WTC11 (cell line): Measurements from ENCODE around the gene UBE2J1. TPM values are rescaled to one million over a fixed set of nuclear protein-coding genes. Genes with fewer than 3 reads are reported as not detected.
"Not testable (repeated sequence)": the region's sequence is repeated elsewhere in the genome, so short reads cannot be mapped to it uniquely, and the experiment has no call there.

Experiments
- ATAC-seq: fragments of 200-7000 bp; cut with Tn5 transposase; 2 replicates; pipeline ENCODE4 v1.10.0; 2021; ENCODE audit warnings: mild to moderate bottlenecking, moderate library complexity
- CTCF ChIA-PET: fragments of 300-600 bp; sonication (Branson Sonifier 250); formaldehyde crosslinking; loops from one replicate; lab custom pipeline; 2021; ENCODE audit warnings: antibody characterized with exemption; lab: Charles Lee
- POLR2A ChIA-PET: fragments of 350-600 bp; sonication (Branson Sonifier 250); formaldehyde crosslinking; loops from one replicate; lab custom pipeline; 2021; ENCODE audit warnings: antibody characterized with exemption; lab: Charles Lee
- DNase-seq: peaks from one replicate; pipeline ENCODE4 v3.0.0; 2021; ENCODE audit warnings: low spot score
- H3K27ac Mint-ChIP-seq: 2 replicates; pipeline ENCODE4 v1.8.0; 2021; ENCODE audit warnings: mixed read lengths
- H3K27me3 Mint-ChIP-seq: 2 replicates; pipeline ENCODE4 v1.8.0; 2021; ENCODE audit warnings: low read depth, mild to moderate bottlenecking, moderate library complexity, mixed read lengths
- H3K36me3 Mint-ChIP-seq: 2 replicates; pipeline ENCODE4 v1.8.0; 2021; ENCODE audit warnings: mixed read lengths
- H3K4me1 Mint-ChIP-seq: 2 replicates; pipeline ENCODE4 v1.8.0; 2022; ENCODE audit warnings: mixed read lengths
- H3K4me3 Mint-ChIP-seq: 2 replicates; pipeline ENCODE4 v1.8.0; 2021; ENCODE audit warnings: mild to moderate bottlenecking, moderate library complexity, mixed read lengths
- H3K9me3 Mint-ChIP-seq: 2 replicates; pipeline ENCODE4 v1.8.0; 2021; ENCODE audit warnings: mixed read lengths
- ARID4B ChIP-seq: sonication (generic); formaldehyde crosslinking; IDR thresholded peaks from 2 replicates; pipeline ENCODE4 v1.8.0; 2023; ENCODE audit warnings: missing genetic modification reagents, mild to moderate bottlenecking, borderline replicate concordance
- CREM ChIP-seq: sonication (generic); formaldehyde crosslinking; IDR thresholded peaks from 2 replicates; pipeline ENCODE4 v1.8.1; 2022; ENCODE audit warnings: mild to moderate bottlenecking, missing genetic modification reagents, moderate library complexity
- FOXK1 ChIP-seq: sonication (generic); formaldehyde crosslinking; IDR thresholded peaks from 2 replicates; pipeline ENCODE4 v1.8.0; 2022; ENCODE audit warnings: mild to moderate bottlenecking, moderate library complexity, missing genetic modification reagents
- GABPB1 ChIP-seq: sonication (generic); formaldehyde crosslinking; IDR thresholded peaks from 2 replicates; pipeline ENCODE4 v1.8.1; 2023; ENCODE audit warnings: mild to moderate bottlenecking, missing genetic modification reagents
- GRHL2 ChIP-seq: fragments of 250-450 bp; sonication (Bioruptor Pico); IDR thresholded peaks from 2 replicates; pipeline ENCODE4 v1.8.0; 2022; ENCODE audit warnings: mild to moderate bottlenecking, moderate library complexity; ENCODE audit not compliant: insufficient replicate concordance, severe bottlenecking
- JUN ChIP-seq: sonication (generic); formaldehyde crosslinking; IDR thresholded peaks from 2 replicates; pipeline ENCODE4 v1.8.0; 2023; ENCODE audit warnings: mild to moderate bottlenecking, missing genetic modification reagents
- MYBL2 ChIP-seq: sonication (generic); formaldehyde crosslinking; IDR thresholded peaks from 2 replicates; pipeline ENCODE4 v1.8.1; 2023; ENCODE audit warnings: mild to moderate bottlenecking, moderate library complexity, missing genetic modification reagents
- NFE2L1 ChIP-seq: sonication (generic); formaldehyde crosslinking; IDR thresholded peaks from 2 replicates; pipeline ENCODE4 v1.8.1; 2023; ENCODE audit warnings: missing genetic modification reagents
- NR1H2 ChIP-seq: sonication (generic); formaldehyde crosslinking; IDR thresholded peaks from 2 replicates; pipeline ENCODE4 v1.9.0; 2021; ENCODE audit warnings: mild to moderate bottlenecking, moderate library complexity, missing genetic modification reagents
- SMAD3 ChIP-seq: sonication (generic); formaldehyde crosslinking; IDR thresholded peaks from 2 replicates; pipeline ENCODE4 v1.8.0; 2022; ENCODE audit warnings: missing genetic modification reagents, mild to moderate bottlenecking, borderline replicate concordance
- TCF7 ChIP-seq: sonication (generic); formaldehyde crosslinking; IDR thresholded peaks from 2 replicates; pipeline ENCODE4 v1.8.0; 2022; ENCODE audit warnings: mild to moderate bottlenecking, low read depth, missing genetic modification reagents, moderate library complexity
- TP53 ChIP-seq: sonication (generic); formaldehyde crosslinking; IDR thresholded peaks from 2 replicates; pipeline ENCODE4 v1.8.1; 2023; ENCODE audit warnings: mild to moderate bottlenecking, missing genetic modification reagents
- ZBTB21 ChIP-seq: sonication (generic); formaldehyde crosslinking; IDR thresholded peaks from 2 replicates; pipeline ENCODE4 v1.8.1; 2023; ENCODE audit warnings: mild to moderate bottlenecking, missing genetic modification reagents, borderline replicate concordance
- ZNF219 ChIP-seq: sonication (generic); formaldehyde crosslinking; IDR thresholded peaks from 2 replicates; pipeline ENCODE4 v1.8.0; 2023; ENCODE audit warnings: missing genetic modification reagents, mild to moderate bottlenecking, borderline replicate concordance
- ZNF263 ChIP-seq: sonication (generic); formaldehyde crosslinking; IDR thresholded peaks from 2 replicates; pipeline ENCODE4 v1.8.1; 2022; ENCODE audit warnings: low read depth, mild to moderate bottlenecking, moderate library complexity, missing genetic modification reagents
- ZNF671 ChIP-seq: fragments of 250-450 bp; sonication (Bioruptor Pico); IDR thresholded peaks from 2 replicates; pipeline ENCODE4 v1.8.0; 2021; ENCODE audit warnings: mild to moderate bottlenecking
- total RNA-seq: library from RNA; stranded (reverse); gene quantifications from 3 replicates; pipeline ENCODE4 v1.2.3, GENCODE V29; 2021
- TF ChIP-seq, protein P1 (sequence below): fragments of 250-450 bp; sonication (Bioruptor Pico); IDR thresholded peaks from 2 replicates; pipeline ENCODE4 v1.9.0; 2021; ENCODE audit warnings: moderate library complexity, mild to moderate bottlenecking, inconsistent platforms, borderline replicate concordance
- TF ChIP-seq, protein P2 (sequence below): sonication (generic); formaldehyde crosslinking; IDR thresholded peaks from 2 replicates; pipeline ENCODE4 v1.8.0; 2022; ENCODE audit warnings: mild to moderate bottlenecking, missing genetic modification reagents

The UBE2J1 gene
- total RNA-seq, 1 experiment from 2014 or later = 12.3 TPM

DNA sequence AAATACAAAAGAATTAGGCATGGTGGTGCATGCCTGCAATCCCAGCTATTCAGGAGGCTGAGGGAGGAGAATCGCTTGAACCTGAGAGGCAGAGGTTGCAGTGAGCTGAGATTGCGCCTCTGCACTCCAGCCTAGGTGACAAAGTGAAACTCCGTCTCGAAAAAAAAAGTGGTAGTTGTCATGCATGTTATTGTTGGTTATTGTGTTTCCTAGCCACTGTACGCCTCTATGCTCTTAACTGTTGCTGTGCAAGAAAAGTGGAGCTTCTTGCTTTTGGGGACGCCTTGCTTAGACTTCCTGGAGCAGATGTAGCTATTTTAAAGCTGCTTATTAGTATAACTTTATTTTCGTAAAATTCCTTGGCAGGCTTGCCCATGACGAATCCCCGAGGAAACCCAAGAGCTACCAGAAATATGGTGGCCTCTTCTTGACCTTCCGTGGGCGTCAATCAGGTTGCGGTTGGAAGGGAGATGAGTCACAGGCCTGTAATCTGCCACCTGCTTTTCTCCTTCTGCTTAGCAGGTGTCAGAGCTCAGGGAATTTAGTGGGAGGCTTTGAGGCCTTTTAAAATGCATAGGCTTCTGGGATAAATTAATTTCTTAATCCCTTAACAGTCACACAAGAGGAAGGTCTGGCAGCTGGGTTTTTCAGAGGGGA is 54.7 kb downstream of the UBE2J1 start:
- no peak overlapping the region for H3K4me3 Mint-ChIP-seq
- ChIA-PET POLR2A (no interaction called here), CTCF (interaction anchor here (1.4 to 6.7 kb wide), 3 partner anchors 14 to 136 kb away, joined by 5 to 38 read pairs (median 6); no protein-coding TSS in a partner anchor)
- DNase-seq (no peak), ATAC-seq (no peak)
- H3K27me3 Mint-ChIP-seq = no peaks in the 10 kb centered on the region
- TF ChIP-seq TCF7 (CRISPR knock-in tag) = no peak
- TF ChIP-seq NFE2L1 (CRISPR knock-in tag) = no peak
- no peak for TF ChIP-seq FOXK1 (CRISPR knock-in tag)
- TF ChIP-seq, protein P1, sequence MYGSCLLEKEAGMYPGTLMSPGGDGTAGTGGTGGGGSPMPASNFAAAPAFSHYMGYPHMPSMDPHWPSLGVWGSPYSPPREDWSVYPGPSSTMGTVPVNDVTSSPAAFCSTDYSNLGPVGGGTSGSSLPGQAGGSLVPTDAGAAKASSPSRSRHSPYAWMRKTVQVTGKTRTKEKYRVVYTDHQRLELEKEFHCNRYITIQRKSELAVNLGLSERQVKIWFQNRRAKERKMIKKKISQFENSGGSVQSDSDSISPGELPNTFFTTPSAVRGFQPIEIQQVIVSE (CRISPR knock-in tag) = no peak
- TF ChIP-seq GABPB1 (CRISPR knock-in tag) = no peak
- no peak for TF ChIP-seq CREM (CRISPR knock-in tag)
- no peak for TF ChIP-seq SMAD3 (CRISPR knock-in tag)
- TF ChIP-seq ARID4B (CRISPR knock-in tag) = no peak
- no peak for TF ChIP-seq JUN (CRISPR knock-in tag)
- TF ChIP-seq ZNF263 (CRISPR knock-in tag) = no peak
- no peak for TF ChIP-seq ZNF219 (CRISPR knock-in tag)
- no peak for TF ChIP-seq NR1H2 (CRISPR knock-in tag)
- H3K9me3 Mint-ChIP-seq = peaks cover 13% of the 10 kb centered on the region; the same call in 1 of the 2 replicates
- no peaks in the 10 kb centered on the region for H3K36me3 Mint-ChIP-seq
- H3K4me1 Mint-ChIP-seq = peaks cover 13% of the 10 kb centered on the region
- H3K27ac Mint-ChIP-seq = no peak overlapping the region

GRCh38 chr6:89295981-89296380 is 56.5 kb downstream of the UBE2J1 start:
- TF ChIP-seq GRHL2 (CRISPR knock-in tag) = no peak
- no peak for TF ChIP-seq ZBTB21 (CRISPR knock-in tag)
- TF ChIP-seq TP53 (CRISPR knock-in tag) = no peak
- no peak for TF ChIP-seq MYBL2 (CRISPR knock-in tag)
- TF ChIP-seq JUN (CRISPR knock-in tag) = no peak
- TF ChIP-seq, protein P2, sequence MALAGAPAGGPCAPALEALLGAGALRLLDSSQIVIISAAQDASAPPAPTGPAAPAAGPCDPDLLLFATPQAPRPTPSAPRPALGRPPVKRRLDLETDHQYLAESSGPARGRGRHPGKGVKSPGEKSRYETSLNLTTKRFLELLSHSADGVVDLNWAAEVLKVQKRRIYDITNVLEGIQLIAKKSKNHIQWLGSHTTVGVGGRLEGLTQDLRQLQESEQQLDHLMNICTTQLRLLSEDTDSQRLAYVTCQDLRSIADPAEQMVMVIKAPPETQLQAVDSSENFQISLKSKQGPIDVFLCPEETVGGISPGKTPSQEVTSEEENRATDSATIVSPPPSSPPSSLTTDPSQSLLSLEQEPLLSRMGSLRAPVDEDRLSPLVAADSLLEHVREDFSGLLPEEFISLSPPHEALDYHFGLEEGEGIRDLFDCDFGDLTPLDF (CRISPR knock-in tag) = no peak
- TF ChIP-seq ZNF671 = no peak
- H3K36me3 Mint-ChIP-seq = no peaks in the 10 kb centered on the region
- CTCF ChIA-PET = no interaction called here

DNA sequence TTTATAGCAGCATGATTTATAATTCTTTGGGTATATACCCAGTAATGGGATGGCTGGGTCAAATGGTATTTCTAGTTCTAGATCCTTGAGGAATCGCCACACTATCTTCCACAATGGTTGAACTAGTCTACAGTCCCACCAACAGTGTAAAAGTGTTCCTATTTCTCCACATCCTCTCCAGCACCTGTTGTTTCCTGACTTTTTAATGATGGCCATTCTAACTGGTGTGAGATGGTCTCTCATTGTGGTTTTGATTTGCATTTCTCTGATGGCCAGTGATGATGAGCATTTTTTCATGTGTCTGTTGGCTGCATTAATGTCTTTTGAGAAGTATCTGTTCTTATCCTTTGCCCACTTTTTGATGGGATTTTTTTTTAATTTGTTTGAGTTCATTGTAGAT is 57.4 kb downstream of the UBE2J1 start:
- H3K36me3 Mint-ChIP-seq = not testable (repeated sequence)

More at GRCh38 chr6:89295981-89296380, 56.5 kb downstream of the UBE2J1 start:
- ATAC-seq = no peak
- DNase-seq = no peak
- no peaks in the 10 kb centered on the region for H3K27me3 Mint-ChIP-seq
- POLR2A ChIA-PET = no interaction called here
- H3K9me3 Mint-ChIP-seq = peaks cover 7% of the 10 kb centered on the region; the same call in 1 of the 2 replicates
- H3K27ac Mint-ChIP-seq = no peak overlapping the region
- no peak overlapping the region for H3K4me3 Mint-ChIP-seq
- peaks cover 13% of the 10 kb centered on the region for H3K4me1 Mint-ChIP-seq

More for the DNA sequence above, 57.4 kb downstream of the UBE2J1 start:
- H3K9me3 Mint-ChIP-seq, POLR2A ChIA-PET, CTCF ChIA-PET, H3K27me3 Mint-ChIP-seq, ATAC-seq, H3K4me3 Mint-ChIP-seq, DNase-seq, H3K27ac Mint-ChIP-seq: not testable (repeated sequence)
- peaks cover 13% of the 10 kb centered on the region for H3K4me1 Mint-ChIP-seq
